Esophagus (tissue), 2 donors: Measurements from ENCODE around the gene IL25. TPM values are rescaled to one million over a fixed set of nuclear protein-coding genes. Genes with fewer than 3 reads are reported as not detected.
A peak's percentile ranks its signal among the peaks of the same experiment; 100 is the strongest.

Experiments used
- H3K27ac ChIP-seq, 2 donors: one replicate each; pipeline ENCODE4 v1.5.1; 2013; ENCODE audit warnings: low read depth in 2 of 2, mild to moderate bottlenecking in 2 of 2, inconsistent platforms in 1 of 2, low read length in 1 of 2, moderate library complexity in 1 of 2
- H3K27me3 ChIP-seq, 2 donors: one replicate each; pipeline ENCODE4 v1.6.1; 2013; ENCODE audit warnings: low read length in 2 of 2, control low read depth in 1 of 2, mild to moderate bottlenecking in 1 of 2; ENCODE audit not compliant: insufficient read depth in 2 of 2, control insufficient read depth in 1 of 2
- H3K36me3 ChIP-seq, 2 donors: one replicate each; pipeline ENCODE4 v1.6.1; 2013; ENCODE audit warnings: low read length in 1 of 2; ENCODE audit not compliant: control insufficient read depth in 2 of 2, insufficient read depth in 2 of 2
- H3K4me1 ChIP-seq, 2 donors: one replicate each; pipeline ENCODE4 v1.6.1; 2013; ENCODE audit warnings: low read length in 1 of 2; ENCODE audit not compliant: control insufficient read depth in 2 of 2, insufficient read depth in 2 of 2
- H3K4me3 ChIP-seq, 2 donors: one replicate each; pipeline ENCODE4 v1.5.1; 2013; ENCODE audit warnings: low read length in 2 of 2, mild to moderate bottlenecking in 2 of 2, low read depth in 1 of 2, moderate library complexity in 1 of 2
- H3K9me3 ChIP-seq, 2 donors: one replicate each; pipeline ENCODE4 v1.6.1; 2013; ENCODE audit warnings: mild to moderate bottlenecking in 2 of 2, low read depth in 1 of 2, low read length in 1 of 2, moderate library complexity in 1 of 2; ENCODE audit not compliant: control insufficient read depth in 2 of 2, insufficient read depth in 1 of 2
- WGBS, 2 donors: extraction: QIAGEN DNeasy Blood & Tissue Kit; methylation state at CpG; one replicate each; pipeline ENCODE4 v1.1.7; 2013; 5-methylcytosine and 5-hydroxymethylcytosine counted together
- polyA plus RNA-seq, 2 donors: library from polyadenylated mRNA; stranded (reverse); fragments of 200-250 nt; gene quantifications; one replicate each; pipeline ENCODE4 v1.2.3, GENCODE V29; 2013
- donor health status: healthy with polysubstance abuse.
- donor health status: Bipolar disorder and iron deficiency.

The IL25 gene
- polyA plus RNA-seq, 2 donors, result not detected

DNA sequence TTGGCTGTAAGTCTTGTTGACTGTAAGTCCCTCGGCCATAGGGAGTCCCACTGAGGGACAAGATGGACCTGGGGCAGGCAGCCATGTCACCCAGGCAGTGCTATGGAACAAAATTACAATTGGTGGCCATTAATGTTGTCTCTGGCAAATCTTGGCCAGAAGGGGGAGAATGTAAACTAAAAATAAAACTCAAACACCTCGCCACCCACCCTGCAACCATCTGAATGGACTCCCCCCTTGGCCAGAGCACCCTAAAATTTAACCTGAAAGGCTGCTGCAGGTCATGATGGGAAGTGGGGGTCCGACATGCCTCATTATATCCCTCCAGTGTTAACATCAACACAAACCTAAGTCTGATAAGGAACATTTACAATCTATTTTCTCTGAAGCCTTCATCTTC lies 28.1 kb upstream of the IL25 start:
- H3K27me3 ChIP-seq, result no peaks in the 10 kb centered on the region
- H3K9me3 ChIP-seq, result no peaks in the 10 kb centered on the region
- 46 to 47% methylated on average over 3 of the region's 3 CpGs for WGBS, 2 donors
- H3K27ac ChIP-seq, result no peak overlapping the region
- no peak overlapping the region for H3K4me3 ChIP-seq
- no peaks in the 10 kb centered on the region for H3K4me1 ChIP-seq
- no peaks in the 10 kb centered on the region for H3K36me3 ChIP-seq

DNA sequence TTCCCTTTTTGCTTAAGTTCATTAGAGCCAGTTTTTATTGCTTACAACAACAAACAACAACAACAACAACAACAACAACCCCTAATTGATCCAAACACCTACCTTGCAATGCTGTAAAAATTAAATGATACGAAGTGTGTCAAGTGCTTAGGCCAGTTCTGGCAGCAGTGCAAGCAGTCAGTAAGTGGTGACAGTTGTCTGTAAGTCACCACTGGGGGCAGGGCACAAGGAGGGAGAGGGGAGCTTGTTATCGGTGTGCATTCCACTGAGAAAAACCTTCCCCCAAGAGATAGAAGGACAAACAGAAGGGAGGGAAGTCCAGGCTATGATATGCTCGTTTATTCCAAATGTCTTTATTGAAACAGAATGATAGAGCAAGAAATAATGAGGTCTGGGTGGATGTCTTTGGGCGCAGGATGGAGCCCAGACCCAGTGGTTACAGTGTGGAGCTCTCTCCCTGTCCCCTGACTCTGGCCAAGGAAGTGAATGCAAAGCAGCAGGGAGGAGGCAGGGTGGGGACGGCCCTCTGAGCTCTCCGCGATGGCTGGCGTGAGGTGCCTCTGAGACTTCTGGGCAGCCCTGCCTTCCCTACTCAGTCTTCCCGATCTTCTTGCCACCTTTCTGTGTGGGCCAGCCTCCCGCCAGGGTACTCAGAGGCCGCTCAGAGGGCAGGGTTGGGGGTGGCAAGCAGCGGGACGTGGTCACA lies 26.5 kb upstream of the IL25 start:
- Histone ChIP-seq H3K4me3 (no peak overlapping the region), H3K4me1 (no peaks in the 10 kb centered on the region), H3K27ac (no peak overlapping the region), H3K36me3 (no peaks in the 10 kb centered on the region), H3K9me3 (no peaks in the 10 kb centered on the region), H3K27me3 (no peaks in the 10 kb centered on the region)
- WGBS, 2 donors, result 80 to 81% methylated on average over 13 of the region's 13 CpGs

- WGBS, 2 donors, result 85 to 86% methylated on average over 27 of the region's 27 CpGs
These were observed 25.8 kb upstream of the IL25 start for GRCh38 chr14:23346693-23347405.

DNA sequence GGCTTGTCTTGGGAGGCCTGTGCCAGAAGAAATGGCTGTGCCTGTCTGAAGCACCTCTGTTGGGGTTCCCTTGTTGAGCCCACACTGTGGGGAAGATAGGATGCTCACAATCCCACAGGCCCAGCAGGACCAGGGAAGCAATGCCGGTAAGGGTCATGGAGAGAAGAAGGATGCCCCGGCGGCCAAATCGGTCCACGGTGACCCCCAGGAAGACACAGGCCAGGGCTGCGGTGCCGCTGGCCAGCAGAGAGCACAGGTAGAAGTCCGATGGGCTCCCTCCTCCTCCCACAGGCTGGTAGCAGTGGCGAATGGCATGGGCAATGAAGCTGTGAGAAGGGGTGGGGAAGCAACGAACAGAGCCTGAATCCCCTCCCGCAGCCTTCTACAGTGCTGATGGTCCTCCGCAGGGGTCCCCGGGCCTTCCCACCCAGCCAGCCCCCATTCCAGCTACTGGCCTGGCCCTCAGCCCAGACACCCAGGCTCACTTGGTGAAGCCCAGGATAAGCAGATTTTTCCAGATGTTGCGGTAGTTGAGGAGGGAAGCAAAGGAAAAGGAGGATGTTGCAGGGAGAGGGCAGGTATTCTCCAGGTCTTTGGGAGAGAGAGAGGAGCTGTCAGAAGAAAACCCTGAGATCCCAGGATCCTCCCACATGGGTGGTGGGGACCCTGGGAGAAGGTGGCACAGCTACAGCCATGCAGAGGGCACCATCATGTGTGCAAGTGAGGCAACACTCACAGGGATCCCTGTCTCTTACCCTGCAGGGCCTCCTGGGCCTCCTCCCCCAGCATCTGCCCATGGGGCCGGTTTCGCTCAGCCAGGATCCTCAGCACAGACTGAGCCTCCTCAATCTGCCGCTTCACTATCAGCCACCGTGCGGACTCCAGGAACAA lies 25.0 kb upstream of the IL25 start:
- H3K4me3 ChIP-seq, result no peak overlapping the region
- peaks cover 7 to 11% of the 10 kb centered on the region in 2 donors for H3K4me1 ChIP-seq
- H3K36me3 ChIP-seq, result no peaks in the 10 kb centered on the region
- H3K27me3 ChIP-seq, result no peaks in the 10 kb centered on the region
- H3K9me3 ChIP-seq, result no peaks in the 10 kb centered on the region
- 94% methylated on average over 18 to 19 of the region's 19 CpGs for WGBS, 2 donors
- no peak overlapping the region for H3K27ac ChIP-seq

More at GRCh38 chr14:23346693-23347405, 25.8 kb upstream of the IL25 start:
- Histone ChIP-seq H3K9me3 (no peaks in the 10 kb centered on the region), H3K4me1 (peaks cover 3 to 4% of the 10 kb centered on the region in 2 donors), H3K27ac (no peak overlapping the region), H3K4me3 (no peak overlapping the region), H3K36me3 (no peaks in the 10 kb centered on the region), H3K27me3 (no peaks in the 10 kb centered on the region)

- WGBS, 2 donors, result 91 to 94% methylated on average over 6 of the region's 6 CpGs
- Histone ChIP-seq H3K4me1 (peaks cover 7 to 11% of the 10 kb centered on the region in 2 donors), H3K4me3 (no peak overlapping the region), H3K36me3 (no peaks in the 10 kb centered on the region), H3K9me3 (no peaks in the 10 kb centered on the region), H3K27me3 (no peaks in the 10 kb centered on the region), H3K27ac (no peak overlapping the region)
These were observed 24.3 kb upstream of the IL25 start for GRCh38 chr14:23348297-23348655.

DNA sequence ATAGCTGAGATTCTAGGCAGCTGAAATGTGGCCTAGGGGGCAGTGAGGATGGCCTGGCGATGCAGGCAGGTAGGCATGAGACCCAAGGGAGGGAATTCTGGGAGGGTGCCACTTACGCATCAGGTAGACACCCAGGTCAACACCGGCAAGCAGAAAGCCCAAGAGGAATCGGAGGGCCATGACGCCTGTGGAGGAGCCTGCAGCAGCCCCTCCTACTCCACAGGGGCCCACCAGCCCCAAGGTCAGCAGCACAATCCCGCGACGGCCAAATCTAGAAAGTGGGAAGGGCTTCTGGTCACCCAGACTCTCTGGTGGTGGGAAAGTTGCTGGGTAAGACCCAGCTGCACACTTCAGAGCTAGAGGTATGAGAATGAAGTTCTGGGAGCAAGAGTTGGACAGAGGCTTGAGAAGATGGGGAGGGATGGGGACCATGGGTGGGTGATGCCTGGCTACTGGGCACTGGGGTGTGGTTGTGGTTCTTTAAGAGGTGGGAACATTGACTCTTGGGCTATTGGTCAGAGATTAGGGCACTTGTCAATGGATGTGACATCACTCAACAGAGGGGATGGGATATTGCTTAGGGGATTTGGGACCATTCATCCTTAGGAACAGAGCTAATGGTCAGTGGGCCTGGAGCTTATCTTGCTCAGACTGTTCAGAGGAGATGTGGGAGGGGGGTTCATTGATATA lies 23.3 kb upstream of the IL25 start:
- Histone ChIP-seq H3K4me3 (no peak overlapping the region), H3K9me3 (no peaks in the 10 kb centered on the region), H3K36me3 (no peaks in the 10 kb centered on the region), H3K27ac (no peak overlapping the region), H3K27me3 (no peaks in the 10 kb centered on the region), H3K4me1 (peaks cover 7 to 11% of the 10 kb centered on the region in 2 donors)
- WGBS, 2 donors, result 85 to 92% methylated on average over 8 of the region's 8 CpGs

DNA sequence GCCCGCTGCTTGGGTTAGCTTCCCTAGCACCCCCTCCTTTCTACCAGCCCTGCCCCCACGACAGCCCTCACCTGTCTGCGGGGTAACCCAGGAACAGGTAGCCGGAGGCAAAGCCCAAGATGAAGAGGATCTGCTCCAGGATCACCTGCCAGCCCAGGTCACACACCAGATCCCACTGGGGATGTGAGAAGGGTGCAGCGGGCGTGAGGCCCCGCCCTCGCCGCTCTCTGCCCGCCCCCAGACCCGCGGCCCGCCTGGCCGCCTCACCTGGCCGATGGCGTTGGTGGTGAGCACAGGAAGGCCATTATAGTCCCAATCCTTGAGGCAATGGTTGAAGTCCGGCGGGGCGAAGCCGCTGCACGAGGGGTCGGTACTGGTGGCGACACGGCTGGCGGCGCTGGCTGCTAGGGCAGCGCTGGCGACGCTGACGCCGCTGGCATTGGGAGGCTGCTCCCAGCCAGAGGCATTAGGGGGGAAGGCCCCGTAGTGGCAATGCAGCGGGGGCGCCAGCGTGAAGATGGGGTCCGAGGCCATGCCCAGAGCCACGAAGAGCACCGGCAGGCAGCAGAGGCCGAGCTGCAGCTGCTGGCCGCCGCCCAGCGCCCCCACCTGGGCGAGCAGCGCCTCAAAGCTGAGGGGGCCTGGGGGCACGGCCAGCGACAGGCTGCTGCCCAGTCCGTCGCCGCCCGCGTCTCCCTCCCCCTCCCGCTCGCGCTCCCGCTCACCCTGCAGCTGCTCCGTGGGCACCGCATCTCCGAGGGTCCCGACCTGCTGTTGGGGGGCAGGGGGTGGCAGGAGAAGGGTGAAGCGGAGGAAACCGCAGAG lies 20.7 kb upstream of the IL25 start:
- H3K4me3 ChIP-seq, result peak overlapping the region; percentile 20 to 52
- no peaks in the 10 kb centered on the region for H3K36me3 ChIP-seq
- no peaks in the 10 kb centered on the region for H3K27me3 ChIP-seq
- 10 to 12% methylated on average over 46 to 61 of the region's 61 CpGs for WGBS, 2 donors
- H3K4me1 ChIP-seq, result peaks cover 7 to 11% of the 10 kb centered on the region in 2 donors
- no peak overlapping the region for H3K27ac ChIP-seq
- no peaks in the 10 kb centered on the region for H3K9me3 ChIP-seq

GRCh38 chr14:23352506-23353432 lies 19.8 kb upstream of the IL25 start, which contains the start of gene SLC22A17:
SLC22A17 (minus strand) TSS chr14:23352887.
- no peak within 1 kb of the TSS for H3K27ac ChIP-seq
- 1 to 2% methylated on average over 31 to 42 of the region's 42 CpGs for WGBS, 2 donors
- no peaks in the 10 kb centered on the region for H3K27me3 ChIP-seq
- H3K4me1 ChIP-seq, result peaks cover 7 to 11% of the 10 kb centered on the region in 2 donors
- peaks cover 0 to 6% of the 10 kb centered on the region in 2 donors for H3K36me3 ChIP-seq
- H3K4me3 ChIP-seq, result peak within 1 kb of the TSS; percentile 20 to 52
- no peaks in the 10 kb centered on the region for H3K9me3 ChIP-seq
